Coronary artery (tissue), 2 donors: ENCODE data around the gene CRB1.
"Not testable (repeated sequence)": the region's sequence is repeated elsewhere in the genome, so short reads cannot be mapped to it uniquely, and the experiment has no call there.

Source experiments
- DNase-seq: peaks from one replicate; pipeline ENCODE4 v3.0.0-alpha.2; 2017; ENCODE audit warnings: low spot score
- H3K27ac ChIP-seq, 2 donors: fragments of 200-600 bp; sonication (generic); one replicate each; pipeline ENCODE4 v1.5.1; 2016 to 2019
- H3K4me3 ChIP-seq: fragments of 200-600 bp; sonication (generic); 2 replicates; pipeline ENCODE4 v1.5.1; 2016; ENCODE audit warnings: mild to moderate bottlenecking, moderate library complexity
- CTCF ChIP-seq: fragments of 200-600 bp; sonication (generic); IDR thresholded peaks from one replicate; pipeline ENCODE4 v1.5.1; 2019; ENCODE audit warnings: antibody characterized with exemption

CRB1 gene

GRCh38 chr1:197393772-197394171 lies 125.7 kb downstream of the CRB1 start:
- H3K27ac ChIP-seq = no peak overlapping the region
- H3K4me3 ChIP-seq = no peak overlapping the region
- no peak for DNase-seq
- TF ChIP-seq CTCF = no peak

GRCh38 chr1:197394831-197395608 lies 127.0 kb downstream of the CRB1 start:
- DNase-seq = no peak

GRCh38 chr1:197397895-197398294 lies 129.8 kb downstream of the CRB1 start:
- Histone ChIP-seq H3K4me3 (no peak overlapping the region), H3K27ac (no peak overlapping the region)
- TF ChIP-seq CTCF = no peak
- no peak for DNase-seq

More at GRCh38 chr1:197394831-197395608, 127.0 kb downstream of the CRB1 start:
- no peak overlapping the region for H3K27ac ChIP-seq
- TF ChIP-seq CTCF = no peak
- H3K4me3 ChIP-seq = no peak overlapping the region

GRCh38 chr1:197399755-197400521 lies 131.9 kb downstream of the CRB1 start:
- no peak for TF ChIP-seq CTCF
- Histone ChIP-seq H3K4me3 (no peak overlapping the region), H3K27ac (no peak overlapping the region)
- no peak for DNase-seq

GRCh38 chr1:197400522-197400902 lies 132.5 kb downstream of the CRB1 start:
- no peak for DNase-seq
- no peak for TF ChIP-seq CTCF
- Histone ChIP-seq H3K27ac (no peak overlapping the region), H3K4me3 (no peak overlapping the region)

GRCh38 chr1:197402189-197402588 lies 134.1 kb downstream of the CRB1 start:
- no peak for TF ChIP-seq CTCF
- H3K4me3 ChIP-seq = no peak overlapping the region
- H3K27ac ChIP-seq = no peak overlapping the region
- no peak for DNase-seq

DNA sequence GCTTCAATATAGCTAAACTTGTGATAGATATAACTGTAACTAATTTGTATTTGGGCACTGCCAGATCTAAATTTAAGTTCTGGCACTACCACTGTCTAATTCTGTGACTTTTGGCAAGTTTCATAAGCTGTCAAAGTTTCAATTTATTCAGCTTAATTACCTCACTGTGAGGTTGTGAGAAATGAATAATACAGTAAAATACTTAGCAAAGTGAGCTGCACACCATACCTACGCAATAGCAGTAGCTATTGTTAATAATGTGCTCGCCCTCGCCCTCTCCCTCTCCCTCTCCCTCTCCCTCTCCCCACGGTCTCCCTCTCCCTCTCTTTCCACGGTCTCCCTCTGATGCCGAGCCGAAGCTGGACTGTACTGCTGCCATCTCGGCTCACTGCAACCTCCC lies 136.7 kb downstream of the CRB1 start:
- not testable (repeated sequence) for DNase-seq, H3K4me3 ChIP-seq, H3K27ac ChIP-seq

DNA sequence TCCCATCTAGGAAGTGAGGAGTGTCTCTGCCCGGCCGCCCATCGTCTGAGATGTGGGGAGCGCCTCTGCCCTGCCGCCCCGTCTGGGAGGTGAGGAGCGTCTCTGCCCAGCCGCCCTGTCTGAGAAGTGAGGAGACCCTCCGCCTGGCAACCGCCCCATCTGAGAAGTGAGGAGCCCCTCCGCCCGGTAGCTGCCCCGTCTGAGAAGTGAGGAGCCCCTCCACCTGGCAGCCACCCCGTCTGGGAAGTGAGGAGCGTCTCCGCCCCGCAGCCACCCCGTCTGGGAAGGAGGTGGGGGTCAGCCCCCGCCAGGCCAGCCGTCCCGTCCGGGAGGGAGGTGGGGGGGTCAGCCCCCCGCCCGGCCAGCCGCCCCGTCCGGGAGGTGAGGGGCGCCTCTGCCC lies 137.6 kb downstream of the CRB1 start:
- DNase-seq, H3K4me3 ChIP-seq, H3K27ac ChIP-seq: not testable (repeated sequence)
